HG03469 (cell line): ENCODE measurements around the gene CTSD.
"Not testable (repeated sequence)": the region's sequence is repeated elsewhere in the genome, so short reads cannot be mapped to it uniquely, and the experiment has no call there.

ENCODE experiments used
- ATAC-seq: cut with Tn5 transposase; IDR thresholded peaks from one replicate; pipeline ENCODE4 v1.9.1; 2021; ENCODE audit warnings: mild to moderate bottlenecking, moderate library complexity, moderate number of reproducible peaks; ENCODE audit not compliant: unreplicated experiment

Gene CTSD

GRCh38 chr11:1770528-1770927 is 6.8 kb upstream of the CTSD start:
- no peak for ATAC-seq

DNA sequence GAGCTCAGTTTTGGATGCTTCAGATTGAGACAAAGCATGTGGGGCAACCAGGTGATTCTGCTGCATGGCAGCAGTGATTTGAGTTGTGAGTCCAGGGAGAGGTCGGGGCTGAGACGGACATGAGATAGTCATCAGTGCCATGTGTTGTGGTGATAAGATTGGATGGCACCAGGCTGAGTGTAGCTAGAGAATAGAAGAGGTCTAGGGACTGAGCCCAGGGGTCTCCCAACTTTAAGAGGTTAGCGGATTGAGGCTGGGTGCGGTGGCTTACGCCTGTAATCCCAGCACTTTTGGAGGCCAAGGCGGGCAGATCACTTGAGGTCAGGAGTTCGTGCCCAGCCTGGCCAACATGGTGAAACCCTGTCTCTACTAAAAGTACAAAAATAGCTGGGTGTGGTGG is 6.3 kb upstream of the CTSD start:
- ATAC-seq, result no peak

GRCh38 chr11:1769304-1769936 is 5.7 kb upstream of the CTSD start:
- ATAC-seq, result not testable (repeated sequence)

DNA sequence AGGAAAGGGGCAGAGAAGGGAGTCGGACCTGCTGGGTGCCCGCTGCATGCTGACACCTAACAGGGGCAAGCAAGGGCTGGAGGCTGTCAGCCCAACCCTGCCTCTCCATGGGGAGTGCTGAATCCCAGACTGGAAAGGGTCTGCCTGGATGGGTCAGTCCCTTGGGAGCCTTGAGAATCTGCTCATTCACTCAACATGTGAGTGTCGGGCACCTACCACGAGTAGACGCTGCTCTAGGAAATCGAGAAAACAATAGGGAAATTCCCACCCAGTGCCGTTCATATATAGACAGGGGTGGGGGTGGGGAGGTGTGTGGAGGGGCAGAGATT is 4.4 kb upstream of the CTSD start:
- no peak for ATAC-seq

DNA sequence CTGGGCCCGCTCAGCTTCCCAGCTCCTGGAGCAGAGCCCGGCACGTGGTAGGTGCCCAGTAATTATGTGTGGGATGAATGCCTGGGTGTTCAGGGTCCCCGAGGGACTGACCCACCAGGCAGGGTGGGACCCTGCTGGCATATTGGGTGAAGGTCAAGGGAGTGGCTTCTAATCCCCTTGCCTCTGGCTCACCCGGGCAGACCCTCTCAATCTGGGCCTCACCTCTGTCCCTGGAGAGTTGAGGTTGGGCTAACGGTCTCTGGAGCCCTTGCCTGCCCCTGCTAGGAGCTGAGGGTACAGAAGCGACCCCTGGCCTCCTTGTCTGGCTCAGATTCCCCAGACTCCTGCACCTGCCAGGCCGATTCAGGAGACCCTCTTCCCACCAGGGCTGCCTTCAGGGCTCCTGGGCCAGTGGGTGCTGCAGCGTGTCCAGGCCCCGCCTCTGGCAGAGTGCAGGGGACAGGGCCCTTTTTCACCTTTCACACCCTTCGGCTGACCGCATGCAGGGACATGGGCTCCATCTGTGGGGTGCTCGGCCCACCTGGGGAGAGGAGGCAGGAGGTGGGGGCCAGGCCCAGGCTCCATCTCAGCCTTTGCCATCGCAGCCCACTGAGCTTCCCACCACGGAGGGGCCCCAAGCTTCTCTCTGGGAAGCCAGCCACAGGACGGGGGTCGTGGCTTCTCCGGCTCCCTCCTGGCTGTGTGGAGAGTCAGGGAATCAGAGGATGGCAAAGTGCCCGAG is 3.8 kb upstream of the CTSD start:
- ATAC-seq, result no peak

DNA sequence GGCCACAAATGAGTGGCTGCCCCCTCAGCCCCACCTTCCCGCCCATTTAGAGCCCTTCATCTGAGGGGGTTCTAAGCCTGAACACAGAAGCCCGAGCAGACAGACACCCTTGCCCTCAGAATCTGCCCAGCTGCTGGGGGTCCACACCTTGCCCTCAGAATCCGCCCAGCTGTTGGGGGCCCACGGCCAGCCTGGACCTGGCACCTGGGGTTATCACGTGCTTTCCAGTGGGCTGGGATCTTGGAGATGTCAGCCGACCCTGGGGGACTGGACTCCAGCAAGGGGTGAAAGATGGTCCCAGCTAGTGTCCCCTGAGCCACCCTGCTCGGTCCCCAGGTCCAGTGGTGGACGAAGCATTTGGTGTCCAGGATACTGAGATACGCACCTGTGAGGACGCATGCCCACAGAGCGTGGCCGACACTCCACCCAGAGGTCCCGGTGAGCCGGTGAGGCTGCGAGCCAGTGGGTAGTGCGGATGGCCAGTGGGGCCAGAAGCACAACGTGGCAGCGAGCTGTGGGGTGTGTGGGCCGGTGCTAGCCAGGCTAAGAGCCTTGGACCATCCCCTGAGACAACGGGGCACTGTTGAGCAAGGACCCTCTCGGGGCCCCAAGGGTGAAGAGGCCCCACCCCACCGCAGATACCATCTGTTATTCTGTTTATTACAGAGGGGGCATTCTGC is 3.1 kb upstream of the CTSD start:
- no peak for ATAC-seq

DNA sequence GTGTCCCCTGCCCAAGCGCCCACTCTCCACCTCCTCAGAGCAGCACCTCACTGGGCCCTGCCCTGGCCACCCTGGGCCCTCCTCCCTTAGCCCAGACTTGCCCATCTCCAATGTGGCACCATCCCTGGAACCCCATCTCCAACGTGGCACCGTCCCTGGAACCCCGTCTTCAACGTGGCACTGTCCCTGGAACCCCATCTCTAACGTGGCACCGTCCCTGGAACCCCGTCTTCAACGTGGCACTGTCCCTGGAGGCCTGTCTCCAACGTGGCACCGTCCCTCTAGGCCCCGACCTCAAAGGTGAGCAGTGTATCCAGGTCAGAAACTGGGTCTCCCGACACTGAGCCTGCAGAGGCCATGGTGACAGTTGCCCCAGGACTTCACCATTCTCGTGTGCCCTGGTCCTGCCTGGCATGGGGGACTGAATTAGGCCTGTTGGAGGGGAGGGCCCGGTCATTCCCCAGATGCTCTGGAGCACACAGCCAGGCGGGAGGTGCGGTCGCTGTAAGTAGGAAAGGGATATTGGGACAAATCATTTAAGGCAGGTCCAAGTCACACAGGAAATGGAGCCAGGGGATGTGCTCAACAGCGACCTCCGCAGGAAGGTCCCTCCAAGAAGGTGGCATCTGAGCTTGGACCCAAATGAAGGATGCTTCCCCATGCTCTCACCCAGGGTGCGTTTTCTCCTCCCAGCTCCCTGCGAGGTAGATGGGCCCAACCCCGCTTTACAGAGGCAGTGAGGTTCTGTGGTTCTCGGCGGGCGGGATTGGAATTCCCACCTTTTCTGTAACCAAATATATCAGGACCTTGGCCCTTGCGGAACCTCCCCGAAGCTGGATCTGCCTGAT is 2.4 kb upstream of the CTSD start:
- no peak for ATAC-seq

DNA sequence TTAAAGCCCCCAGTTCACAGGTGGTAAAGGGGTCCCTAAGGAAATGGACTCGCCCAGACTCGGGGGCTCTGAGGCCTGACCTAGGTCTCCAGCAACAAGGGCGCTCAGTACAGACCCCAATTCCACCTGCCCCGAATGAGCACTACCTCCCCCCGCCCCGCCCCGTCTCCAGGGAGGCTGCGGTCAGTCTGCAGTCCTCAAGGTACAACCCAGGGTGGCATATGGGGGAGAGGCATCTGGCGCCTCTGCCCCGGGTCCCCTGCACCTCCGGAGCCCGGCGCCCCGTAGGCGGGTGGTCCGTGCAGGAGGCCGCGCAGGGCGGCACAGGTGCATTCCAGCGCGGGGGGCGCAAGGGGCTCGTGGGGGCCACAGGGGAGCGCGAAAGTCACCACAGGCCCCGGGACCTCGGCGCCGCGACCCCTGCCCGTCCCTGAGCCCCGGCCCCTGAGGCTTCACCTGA is 361 bp downstream of the CTSD start:
- no peak for ATAC-seq

DNA sequence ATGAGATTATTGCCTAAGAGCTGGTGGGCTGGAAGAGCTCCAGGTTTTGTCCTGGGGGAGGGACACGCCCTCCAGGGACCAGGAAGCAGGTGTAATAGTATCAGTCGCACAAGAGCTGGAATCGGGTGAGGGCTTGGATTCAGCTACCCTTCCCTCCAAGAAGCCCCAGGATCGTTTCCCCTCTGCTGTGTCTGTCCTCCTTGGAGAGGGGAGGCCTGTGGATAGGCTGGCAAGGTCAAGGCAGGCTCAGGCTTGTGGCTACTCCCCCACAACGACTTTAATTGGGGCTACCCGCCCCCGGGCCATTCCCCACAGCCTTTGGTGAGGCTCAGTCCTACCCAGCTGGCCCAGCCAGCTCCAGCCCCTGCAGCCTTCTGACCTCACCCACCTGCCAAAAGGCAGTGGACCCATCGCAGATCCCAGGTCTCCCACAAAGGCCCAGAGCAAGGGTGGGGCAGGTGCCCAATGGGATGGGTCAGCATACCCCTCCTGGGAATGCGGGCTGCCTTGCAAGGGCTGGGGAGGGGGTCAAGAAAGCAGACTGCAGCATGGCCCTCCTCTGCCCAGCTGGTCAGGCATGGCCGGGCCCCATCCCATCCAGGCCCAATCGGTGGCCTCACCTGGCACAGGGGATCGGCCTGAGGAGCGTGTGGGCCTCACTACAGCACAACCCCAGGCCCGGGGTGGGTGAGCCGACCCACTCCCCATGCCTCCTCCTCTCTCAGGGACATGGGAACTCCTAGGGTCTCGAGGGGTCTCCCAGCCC is 1.0 kb downstream of the CTSD start:
- ATAC-seq, result no peak

- ATAC-seq, result no peak
Measured at GRCh38 chr11:1761857-1762536, 1.7 kb downstream of the CTSD start.

- no peak for ATAC-seq
Measured at GRCh38 chr11:1761110-1761856, 2.4 kb downstream of the CTSD start.

- no peak for ATAC-seq
Measured at GRCh38 chr11:1760351-1761109, 3.2 kb downstream of the CTSD start.

GRCh38 chr11:1759851-1760220 is 3.9 kb downstream of the CTSD start:
- no peak for ATAC-seq

DNA sequence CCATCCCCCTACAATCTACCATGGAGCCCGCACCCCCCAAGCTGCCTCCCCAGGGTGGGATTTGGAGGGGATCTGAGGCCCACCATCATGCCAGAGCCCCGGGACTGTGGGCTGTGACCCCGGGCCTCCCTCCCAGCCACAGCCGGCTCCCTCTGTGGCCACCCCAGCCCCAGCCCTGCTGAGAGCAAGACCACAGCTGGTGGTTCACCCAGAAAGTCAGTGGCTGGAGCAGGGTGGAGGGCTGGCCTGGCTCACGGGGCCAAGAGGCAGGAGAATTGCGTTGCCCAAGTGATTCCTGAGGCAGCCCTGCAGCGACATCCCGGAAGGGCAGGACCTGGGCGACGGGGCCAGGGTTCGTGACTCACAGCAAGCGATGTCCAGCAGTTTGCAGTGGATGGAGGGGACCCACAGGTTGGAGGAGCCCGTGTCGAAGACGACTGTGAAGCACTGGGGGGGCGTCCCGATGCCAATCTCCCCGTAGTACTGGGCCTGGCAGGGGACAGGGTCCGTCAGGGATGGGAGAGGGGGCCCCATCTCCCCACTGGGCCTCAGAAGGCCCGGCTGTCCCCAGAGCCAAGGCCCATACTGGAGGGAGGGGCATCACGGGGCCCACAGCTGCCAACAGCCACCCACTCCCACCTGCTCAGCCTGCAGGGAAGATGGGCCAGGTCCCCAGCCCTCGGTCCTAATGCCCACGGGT is 4.4 kb downstream of the CTSD start:
- ATAC-seq, result no peak

DNA sequence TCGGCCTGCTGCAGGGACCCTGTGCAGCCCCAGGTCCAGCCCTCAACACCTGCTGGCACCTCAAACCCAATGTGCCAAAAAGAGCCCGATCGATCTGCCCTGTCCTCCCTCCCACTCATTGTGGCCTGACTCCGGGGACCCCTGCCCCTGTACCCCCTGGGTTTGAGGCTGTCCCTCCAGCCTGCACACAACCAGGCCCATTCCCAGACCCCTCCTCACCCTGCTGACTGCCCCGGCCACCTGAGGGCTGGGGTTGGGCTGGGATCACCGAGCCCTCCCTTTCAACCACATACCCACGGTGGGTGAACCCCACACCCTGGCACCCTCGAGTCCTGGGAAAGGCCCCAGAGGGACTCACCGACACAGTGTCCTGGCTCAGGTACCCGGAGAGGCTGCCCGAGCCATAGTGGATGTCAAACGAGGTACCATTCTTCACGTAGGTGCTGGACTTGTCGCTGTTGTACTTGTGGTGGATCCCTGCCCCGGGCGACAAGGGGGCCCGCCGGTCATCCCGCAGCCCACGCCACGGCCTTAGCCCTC is 5.0 kb downstream of the CTSD start:
- ATAC-seq, result no peak

GRCh38 chr11:1757861-1758610 is 5.7 kb downstream of the CTSD start:
- no peak for ATAC-seq
